GM19238 (cell line): ENCODE measurements around the gene CD36.

ENCODE experiments used
- DNase-seq: peaks from one replicate; pipeline ENCODE4 v3.0.0; 2011; ENCODE audit warnings: low spot score; ENCODE audit not compliant: insufficient read length

The CD36 gene

GRCh38 chr7:80699721-80700256, 61.3 kb downstream of the CD36 start:
- no peak for DNase-seq

GRCh38 chr7:80703272-80703671, 64.8 kb downstream of the CD36 start:
- DNase-seq = no peak

- DNase-seq = no peak
These were observed 66.8 kb downstream of the CD36 start for GRCh38 chr7:80705130-80705781.

DNA sequence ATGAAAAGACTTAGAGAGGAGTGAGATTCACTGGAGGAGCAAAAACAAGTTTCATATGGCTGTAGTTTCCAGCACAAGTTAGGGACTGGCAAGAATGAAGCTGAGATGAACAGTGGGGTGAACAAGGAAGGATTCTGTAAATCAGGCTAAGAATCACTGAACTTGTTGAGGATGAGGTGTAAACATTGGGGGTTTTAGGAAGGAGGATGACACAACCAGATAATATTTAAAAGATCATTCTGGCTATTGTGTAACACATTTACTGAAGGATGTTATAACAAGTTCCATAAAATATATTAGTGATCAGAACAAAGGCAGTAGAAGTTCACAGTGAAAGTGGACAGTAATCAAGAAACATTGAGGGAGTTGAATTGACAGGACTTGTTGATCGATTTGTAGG, 68.9 kb downstream of the CD36 start:
- no peak for DNase-seq

DNA sequence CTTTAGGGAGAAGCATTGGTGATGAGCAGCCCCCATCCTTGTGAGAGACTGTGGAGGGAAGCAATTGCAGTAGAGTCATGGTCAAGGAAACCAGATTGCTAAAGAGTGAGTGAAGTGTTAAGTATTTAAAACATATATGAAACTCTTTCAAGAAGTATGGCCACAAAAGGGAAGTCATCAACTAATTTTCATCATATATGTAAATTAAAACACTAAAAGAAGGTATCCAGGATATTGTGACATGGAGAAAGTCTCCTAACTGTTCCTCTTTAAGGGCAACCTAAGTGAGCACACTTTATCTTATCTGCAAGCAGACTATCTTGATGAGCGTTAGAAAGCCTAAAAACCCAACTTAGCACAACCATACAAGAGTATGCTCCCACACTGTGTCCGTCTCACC, 69.7 kb downstream of the CD36 start:
- DNase-seq = no peak

DNA sequence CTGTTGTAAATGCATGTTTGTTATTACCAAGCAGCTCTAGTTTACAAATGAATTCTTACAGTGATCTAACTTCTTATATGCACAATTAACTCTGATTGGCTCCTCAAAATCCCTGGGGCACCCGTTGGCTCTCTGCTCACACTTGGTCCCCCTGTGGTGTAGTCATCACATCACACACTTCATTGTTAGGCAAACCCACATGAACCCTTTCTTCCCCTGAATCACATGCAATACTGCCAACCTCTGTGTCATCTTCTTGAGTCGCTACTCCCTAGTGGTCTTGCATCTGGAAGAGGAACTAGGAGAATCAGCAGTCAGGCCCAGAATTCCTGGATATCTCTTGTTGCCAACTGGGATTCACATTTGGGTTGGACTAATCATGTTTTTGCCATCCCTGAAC, 73.1 kb downstream of the CD36 start:
- no peak for DNase-seq

DNA sequence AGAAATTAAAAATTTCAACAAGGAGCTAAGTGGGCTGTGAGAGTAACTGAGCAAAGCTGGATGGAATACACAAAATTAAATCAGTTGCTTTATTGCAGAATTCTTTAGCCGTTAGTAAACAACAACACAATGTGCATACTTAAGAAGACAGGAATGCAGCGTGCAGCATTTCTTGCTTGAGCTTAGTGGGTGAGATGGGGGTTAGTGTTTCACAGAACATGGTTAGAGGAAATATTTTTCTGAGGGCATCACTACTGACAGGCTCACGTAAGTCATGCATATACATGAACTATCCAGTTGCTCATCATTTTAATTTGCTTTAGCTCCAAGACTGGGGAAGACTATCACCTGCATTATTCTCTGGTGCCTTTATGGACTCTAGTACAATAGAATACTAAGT, 80.8 kb downstream of the CD36 start:
- no peak for DNase-seq

- DNase-seq = no peak
These were observed 81.7 kb downstream of the CD36 start for GRCh38 chr7:80720146-80720545.

DNA sequence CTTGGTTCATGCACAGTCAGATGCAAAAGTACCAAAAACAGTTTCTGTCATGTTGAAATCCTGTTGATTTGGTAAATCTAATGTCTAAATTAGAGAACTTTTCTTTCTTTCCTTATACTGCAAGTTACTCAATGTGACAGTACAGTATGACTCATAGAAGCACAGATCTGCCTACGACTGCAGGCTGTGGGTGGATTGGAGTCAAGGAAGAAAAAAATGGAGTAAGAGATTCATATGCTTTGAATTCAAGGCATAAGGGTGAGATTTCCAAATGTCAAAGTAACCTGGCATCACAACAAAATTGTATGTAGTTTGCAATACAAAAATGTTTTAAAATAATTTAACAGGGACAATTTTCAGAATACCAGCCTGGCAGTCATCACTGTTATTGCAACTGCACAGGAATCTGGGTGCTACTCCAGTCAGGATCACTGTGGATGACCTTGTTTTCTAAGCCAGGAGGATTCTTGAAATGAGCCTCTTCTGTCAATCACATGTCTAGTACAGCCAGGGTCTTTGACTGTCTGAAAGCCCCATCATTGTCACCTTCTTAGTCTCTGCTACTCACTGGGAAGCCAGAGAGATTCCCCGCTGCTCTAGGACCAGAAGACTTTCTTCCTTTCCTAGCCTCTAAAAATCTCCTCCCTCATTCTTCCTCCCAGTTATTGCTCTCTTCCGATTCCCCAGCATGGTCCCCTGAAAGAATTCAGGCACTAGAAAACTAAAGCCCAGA, 83.6 kb downstream of the CD36 start:
- no peak for DNase-seq

DNA sequence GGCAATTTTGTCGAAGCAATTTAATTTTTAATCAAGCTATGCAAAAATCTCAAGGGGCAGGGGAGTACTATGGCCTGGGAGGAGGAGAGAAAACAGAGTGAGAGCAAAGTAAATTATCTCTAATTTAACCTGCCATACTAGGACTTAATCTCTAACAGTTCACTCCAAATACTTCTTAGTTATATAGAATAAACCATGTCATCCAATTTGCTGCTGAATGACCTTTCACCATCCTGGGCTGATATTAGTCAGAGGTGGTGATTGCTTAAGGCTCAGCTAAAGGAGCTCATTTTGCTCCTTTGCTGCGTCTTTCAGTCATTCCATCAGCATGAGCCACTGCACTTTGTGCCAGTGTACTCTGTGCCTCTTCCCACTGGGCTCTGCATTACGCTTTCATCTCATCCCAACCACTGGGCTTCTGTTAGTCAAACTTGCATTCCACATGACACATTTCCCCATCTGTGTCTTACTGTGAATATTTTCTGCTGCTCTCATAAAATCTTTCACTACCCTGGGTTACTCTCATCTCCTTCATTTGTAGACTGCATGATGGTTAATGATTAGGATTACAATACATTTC, 84.3 kb downstream of the CD36 start:
- no peak for DNase-seq

GRCh38 chr7:80724249-80724871, 85.9 kb downstream of the CD36 start:
- DNase-seq = no peak

- no peak for DNase-seq
These were observed 86.8 kb downstream of the CD36 start for GRCh38 chr7:80725181-80725611.
